GM12878 (cell line): ENCODE measurements around the gene DESI1. TPM values are rescaled to one million over a fixed set of nuclear protein-coding genes. Genes with fewer than 3 reads are reported as not detected.

Experiments used
- EZH2 ChIP-seq: IDR thresholded peaks from 2 replicates; pipeline ENCODE4 v1.6.1; 2012; ENCODE audit warnings: low read depth, mild to moderate bottlenecking, control low read depth, inconsistent platforms, low read length, borderline replicate concordance; ENCODE audit not compliant: control insufficient read depth
- FOS ChIP-seq: IDR thresholded peaks from 3 replicates; pipeline ENCODE4 v1.6.1; 2011; ENCODE audit warnings: borderline replicate concordance; ENCODE audit not compliant: insufficient read length; ENCODE audit errors: extremely low read depth
- MEF2B ChIP-seq: fragments of 450-650 bp; IDR thresholded peaks from 2 replicates; pipeline ENCODE4 v1.6.1; 2018; ENCODE audit warnings: mild to moderate bottlenecking, moderate library complexity; ENCODE audit not compliant: partially characterized antibody, poor library complexity, severe bottlenecking
- SREBF2 ChIP-seq: IDR thresholded peaks from 2 replicates; pipeline ENCODE4 v1.6.1; 2012; ENCODE audit warnings: mild to moderate bottlenecking, low read length
- SUZ12 ChIP-seq: fragments of 200-600 bp; sonication (generic); IDR thresholded peaks from one replicate; pipeline ENCODE4 v1.6.1; 2018; ENCODE audit warnings: antibody characterized with exemption, mild to moderate bottlenecking; ENCODE audit not compliant: unreplicated experiment
- ZBED1 ChIP-seq: IDR thresholded peaks from 2 replicates; pipeline ENCODE4 v1.6.1; 2016; ENCODE audit warnings: borderline replicate concordance
- polyA plus RNA-seq, 11 experiments: library from polyadenylated mRNA; depleted of rRNA in 4 of 11; unstranded in 6 of 11; stranded (reverse) in 5 of 11; fragments of >200 nt; fragmentation: Nextera tagmentation in 4 of 11; fragmentation: Illumina TruSeq in 1 of 11; extraction: Ambion mirVana in 4 of 11; extraction: Trizol in 1 of 11; gene quantifications; 1 replicate in 1 of 11; 2 replicates in 10 of 11; pipeline versions ENCODE4 v1.2.1 to v1.2.3, GENCODE V29; 2011 to 2016; ENCODE audit warnings: inconsistent platforms in 2 of 11, missing spikeins in 2 of 11, low read depth in 1 of 11
- total RNA-seq, 4 experiments: library from RNA; depleted of rRNA in 3 of 4; stranded (reverse); fragments of >200 nt in 3 of 4; fragmentation: Illumina TruSeq in 1 of 4; extraction: Trizol in 1 of 4; gene quantifications; 2 replicates each; pipeline versions ENCODE4 v1.2.1 to v1.2.3, GENCODE V29; 2013 to 2021
- TF ChIP-seq, protein P1 (sequence below): fragments of 450-650 bp; conservative IDR thresholded peaks from 2 replicates; pipeline ENCODE4 v1.6.1; 2017; ENCODE audit warnings: mild to moderate bottlenecking, moderate library complexity
- TF ChIP-seq, protein P2 (sequence below): fragments of 150-350 bp; IDR thresholded peaks from 2 replicates; pipeline ENCODE4 v1.6.1; 2016; ENCODE audit warnings: low read depth, low read length
- TF ChIP-seq, protein P3 (sequence below): IDR thresholded peaks from 2 replicates; pipeline ENCODE4 v1.6.1; 2012; ENCODE audit warnings: improper control_type of control experiment, low read depth, low read length; ENCODE audit not compliant: insufficient replicate concordance
- TF ChIP-seq, protein P4 (sequence below): IDR thresholded peaks from 2 replicates; pipeline ENCODE4 v1.6.1; 2012; ENCODE audit warnings: low read depth, low read length, improper control_type of control experiment
- TF ChIP-seq, protein P5 (sequence below): fragments of 450-650 bp; formaldehyde crosslinking; IDR thresholded peaks from 2 replicates; pipeline ENCODE4 v1.4.0; 2020; ENCODE audit warnings: mild to moderate bottlenecking, moderate library complexity

Gene DESI1
- total and polyA plus RNA-seq, 10 of the 15 experiments (the other 5 are each of a cell fraction or from before 2014, with no cell fraction given) = 8.0 to 76.8 (median 40.6) TPM

DNA sequence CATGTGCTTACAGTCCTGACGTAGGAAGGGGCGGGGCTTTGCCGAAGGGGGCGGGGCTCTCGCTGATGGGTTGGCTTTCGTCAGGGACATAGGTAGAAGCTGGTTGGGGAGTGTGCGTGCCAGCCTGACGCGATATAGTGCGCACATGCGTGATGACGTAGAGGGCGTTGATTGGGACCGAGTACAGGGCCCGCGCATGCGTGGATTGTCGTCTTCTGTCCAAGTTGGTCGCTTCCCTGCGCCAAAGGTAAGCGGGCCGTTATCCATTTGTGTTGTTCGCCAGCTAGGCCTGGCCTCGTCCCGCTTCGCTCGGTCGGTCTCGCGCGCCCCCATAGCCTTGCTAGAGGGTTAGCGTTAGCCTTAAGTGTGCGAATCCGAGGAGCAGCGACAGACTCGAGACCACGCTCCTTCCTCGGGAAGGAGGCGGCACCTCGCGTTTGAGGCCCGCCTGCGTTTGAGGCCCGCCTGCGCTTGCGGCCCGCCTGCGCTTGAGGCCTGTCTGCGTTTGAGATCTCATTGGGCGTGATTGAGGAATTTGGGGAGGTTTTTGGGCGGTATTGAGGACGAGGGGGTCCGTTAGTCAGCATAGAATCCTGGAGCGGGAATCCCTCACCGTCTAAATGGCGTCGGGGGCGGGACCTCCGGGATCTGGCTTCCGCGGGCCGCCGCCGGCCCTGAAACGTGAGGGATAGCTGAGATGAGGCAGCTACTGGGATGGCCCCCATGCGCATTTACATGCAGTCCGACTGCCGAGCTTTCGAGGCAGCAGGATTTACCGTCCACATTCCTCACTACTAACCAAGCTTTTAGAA lies 462 bp upstream of the DESI1 start, which contains the start of gene XRCC6 (continued):
- TF ChIP-seq, protein P1, sequence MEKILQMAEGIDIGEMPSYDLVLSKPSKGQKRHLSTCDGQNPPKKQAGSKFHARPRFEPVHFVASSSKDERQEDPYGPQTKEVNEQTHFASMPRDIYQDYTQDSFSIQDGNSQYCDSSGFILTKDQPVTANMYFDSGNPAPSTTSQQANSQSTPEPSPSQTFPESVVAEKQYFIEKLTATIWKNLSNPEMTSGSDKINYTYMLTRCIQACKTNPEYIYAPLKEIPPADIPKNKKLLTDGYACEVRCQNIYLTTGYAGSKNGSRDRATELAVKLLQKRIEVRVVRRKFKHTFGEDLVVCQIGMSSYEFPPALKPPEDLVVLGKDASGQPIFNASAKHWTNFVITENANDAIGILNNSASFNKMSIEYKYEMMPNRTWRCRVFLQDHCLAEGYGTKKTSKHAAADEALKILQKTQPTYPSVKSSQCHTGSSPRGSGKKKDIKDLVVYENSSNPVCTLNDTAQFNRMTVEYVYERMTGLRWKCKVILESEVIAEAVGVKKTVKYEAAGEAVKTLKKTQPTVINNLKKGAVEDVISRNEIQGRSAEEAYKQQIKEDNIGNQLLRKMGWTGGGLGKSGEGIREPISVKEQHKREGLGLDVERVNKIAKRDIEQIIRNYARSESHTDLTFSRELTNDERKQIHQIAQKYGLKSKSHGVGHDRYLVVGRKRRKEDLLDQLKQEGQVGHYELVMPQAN = peak; percentile 95
- TF ChIP-seq, protein P2, sequence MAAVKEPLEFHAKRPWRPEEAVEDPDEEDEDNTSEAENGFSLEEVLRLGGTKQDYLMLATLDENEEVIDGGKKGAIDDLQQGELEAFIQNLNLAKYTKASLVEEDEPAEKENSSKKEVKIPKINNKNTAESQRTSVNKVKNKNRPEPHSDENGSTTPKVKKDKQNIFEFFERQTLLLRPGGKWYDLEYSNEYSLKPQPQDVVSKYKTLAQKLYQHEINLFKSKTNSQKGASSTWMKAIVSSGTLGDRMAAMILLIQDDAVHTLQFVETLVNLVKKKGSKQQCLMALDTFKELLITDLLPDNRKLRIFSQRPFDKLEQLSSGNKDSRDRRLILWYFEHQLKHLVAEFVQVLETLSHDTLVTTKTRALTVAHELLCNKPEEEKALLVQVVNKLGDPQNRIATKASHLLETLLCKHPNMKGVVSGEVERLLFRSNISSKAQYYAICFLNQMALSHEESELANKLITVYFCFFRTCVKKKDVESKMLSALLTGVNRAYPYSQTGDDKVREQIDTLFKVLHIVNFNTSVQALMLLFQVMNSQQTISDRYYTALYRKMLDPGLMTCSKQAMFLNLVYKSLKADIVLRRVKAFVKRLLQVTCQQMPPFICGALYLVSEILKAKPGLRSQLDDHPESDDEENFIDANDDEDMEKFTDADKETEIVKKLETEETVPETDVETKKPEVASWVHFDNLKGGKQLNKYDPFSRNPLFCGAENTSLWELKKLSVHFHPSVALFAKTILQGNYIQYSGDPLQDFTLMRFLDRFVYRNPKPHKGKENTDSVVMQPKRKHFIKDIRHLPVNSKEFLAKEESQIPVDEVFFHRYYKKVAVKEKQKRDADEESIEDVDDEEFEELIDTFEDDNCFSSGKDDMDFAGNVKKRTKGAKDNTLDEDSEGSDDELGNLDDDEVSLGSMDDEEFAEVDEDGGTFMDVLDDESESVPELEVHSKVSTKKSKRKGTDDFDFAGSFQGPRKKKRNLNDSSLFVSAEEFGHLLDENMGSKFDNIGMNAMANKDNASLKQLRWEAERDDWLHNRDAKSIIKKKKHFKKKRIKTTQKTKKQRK = no peak
- TF ChIP-seq SUZ12 (no peak), MEF2B (no peak), SREBF2 (no peak), FOS (no peak), EZH2 (no peak), ZBED1 (no peak)
- TF ChIP-seq, protein P3, sequence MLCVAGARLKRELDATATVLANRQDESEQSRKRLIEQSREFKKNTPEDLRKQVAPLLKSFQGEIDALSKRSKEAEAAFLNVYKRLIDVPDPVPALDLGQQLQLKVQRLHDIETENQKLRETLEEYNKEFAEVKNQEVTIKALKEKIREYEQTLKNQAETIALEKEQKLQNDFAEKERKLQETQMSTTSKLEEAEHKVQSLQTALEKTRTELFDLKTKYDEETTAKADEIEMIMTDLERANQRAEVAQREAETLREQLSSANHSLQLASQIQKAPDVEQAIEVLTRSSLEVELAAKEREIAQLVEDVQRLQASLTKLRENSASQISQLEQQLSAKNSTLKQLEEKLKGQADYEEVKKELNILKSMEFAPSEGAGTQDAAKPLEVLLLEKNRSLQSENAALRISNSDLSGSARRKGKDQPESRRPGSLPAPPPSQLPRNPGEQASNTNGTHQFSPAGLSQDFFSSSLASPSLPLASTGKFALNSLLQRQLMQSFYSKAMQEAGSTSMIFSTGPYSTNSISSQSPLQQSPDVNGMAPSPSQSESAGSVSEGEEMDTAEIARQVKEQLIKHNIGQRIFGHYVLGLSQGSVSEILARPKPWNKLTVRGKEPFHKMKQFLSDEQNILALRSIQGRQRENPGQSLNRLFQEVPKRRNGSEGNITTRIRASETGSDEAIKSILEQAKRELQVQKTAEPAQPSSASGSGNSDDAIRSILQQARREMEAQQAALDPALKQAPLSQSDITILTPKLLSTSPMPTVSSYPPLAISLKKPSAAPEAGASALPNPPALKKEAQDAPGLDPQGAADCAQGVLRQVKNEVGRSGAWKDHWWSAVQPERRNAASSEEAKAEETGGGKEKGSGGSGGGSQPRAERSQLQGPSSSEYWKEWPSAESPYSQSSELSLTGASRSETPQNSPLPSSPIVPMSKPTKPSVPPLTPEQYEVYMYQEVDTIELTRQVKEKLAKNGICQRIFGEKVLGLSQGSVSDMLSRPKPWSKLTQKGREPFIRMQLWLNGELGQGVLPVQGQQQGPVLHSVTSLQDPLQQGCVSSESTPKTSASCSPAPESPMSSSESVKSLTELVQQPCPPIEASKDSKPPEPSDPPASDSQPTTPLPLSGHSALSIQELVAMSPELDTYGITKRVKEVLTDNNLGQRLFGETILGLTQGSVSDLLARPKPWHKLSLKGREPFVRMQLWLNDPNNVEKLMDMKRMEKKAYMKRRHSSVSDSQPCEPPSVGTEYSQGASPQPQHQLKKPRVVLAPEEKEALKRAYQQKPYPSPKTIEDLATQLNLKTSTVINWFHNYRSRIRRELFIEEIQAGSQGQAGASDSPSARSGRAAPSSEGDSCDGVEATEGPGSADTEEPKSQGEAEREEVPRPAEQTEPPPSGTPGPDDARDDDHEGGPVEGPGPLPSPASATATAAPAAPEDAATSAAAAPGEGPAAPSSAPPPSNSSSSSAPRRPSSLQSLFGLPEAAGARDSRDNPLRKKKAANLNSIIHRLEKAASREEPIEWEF = no peak
- TF ChIP-seq, protein P4, sequence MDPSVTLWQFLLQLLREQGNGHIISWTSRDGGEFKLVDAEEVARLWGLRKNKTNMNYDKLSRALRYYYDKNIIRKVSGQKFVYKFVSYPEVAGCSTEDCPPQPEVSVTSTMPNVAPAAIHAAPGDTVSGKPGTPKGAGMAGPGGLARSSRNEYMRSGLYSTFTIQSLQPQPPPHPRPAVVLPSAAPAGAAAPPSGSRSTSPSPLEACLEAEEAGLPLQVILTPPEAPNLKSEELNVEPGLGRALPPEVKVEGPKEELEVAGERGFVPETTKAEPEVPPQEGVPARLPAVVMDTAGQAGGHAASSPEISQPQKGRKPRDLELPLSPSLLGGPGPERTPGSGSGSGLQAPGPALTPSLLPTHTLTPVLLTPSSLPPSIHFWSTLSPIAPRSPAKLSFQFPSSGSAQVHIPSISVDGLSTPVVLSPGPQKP = no peak
- TF ChIP-seq, protein P5, sequence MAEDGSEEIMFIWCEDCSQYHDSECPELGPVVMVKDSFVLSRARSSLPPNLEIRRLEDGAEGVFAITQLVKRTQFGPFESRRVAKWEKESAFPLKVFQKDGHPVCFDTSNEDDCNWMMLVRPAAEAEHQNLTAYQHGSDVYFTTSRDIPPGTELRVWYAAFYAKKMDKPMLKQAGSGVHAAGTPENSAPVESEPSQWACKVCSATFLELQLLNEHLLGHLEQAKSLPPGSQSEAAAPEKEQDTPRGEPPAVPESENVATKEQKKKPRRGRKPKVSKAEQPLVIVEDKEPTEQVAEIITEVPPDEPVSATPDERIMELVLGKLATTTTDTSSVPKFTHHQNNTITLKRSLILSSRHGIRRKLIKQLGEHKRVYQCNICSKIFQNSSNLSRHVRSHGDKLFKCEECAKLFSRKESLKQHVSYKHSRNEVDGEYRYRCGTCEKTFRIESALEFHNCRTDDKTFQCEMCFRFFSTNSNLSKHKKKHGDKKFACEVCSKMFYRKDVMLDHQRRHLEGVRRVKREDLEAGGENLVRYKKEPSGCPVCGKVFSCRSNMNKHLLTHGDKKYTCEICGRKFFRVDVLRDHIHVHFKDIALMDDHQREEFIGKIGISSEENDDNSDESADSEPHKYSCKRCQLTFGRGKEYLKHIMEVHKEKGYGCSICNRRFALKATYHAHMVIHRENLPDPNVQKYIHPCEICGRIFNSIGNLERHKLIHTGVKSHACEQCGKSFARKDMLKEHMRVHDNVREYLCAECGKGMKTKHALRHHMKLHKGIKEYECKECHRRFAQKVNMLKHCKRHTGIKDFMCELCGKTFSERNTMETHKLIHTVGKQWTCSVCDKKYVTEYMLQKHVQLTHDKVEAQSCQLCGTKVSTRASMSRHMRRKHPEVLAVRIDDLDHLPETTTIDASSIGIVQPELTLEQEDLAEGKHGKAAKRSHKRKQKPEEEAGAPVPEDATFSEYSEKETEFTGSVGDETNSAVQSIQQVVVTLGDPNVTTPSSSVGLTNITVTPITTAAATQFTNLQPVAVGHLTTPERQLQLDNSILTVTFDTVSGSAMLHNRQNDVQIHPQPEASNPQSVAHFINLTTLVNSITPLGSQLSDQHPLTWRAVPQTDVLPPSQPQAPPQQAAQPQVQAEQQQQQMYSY (CRISPR knock-in tag) = no peak
